ENCODE results near the gene UMPS. TPM values are rescaled to one million over a fixed set of nuclear protein-coding genes. Genes with fewer than 3 reads are reported as not detected.

Gene UMPS
- total RNA-seq, 1 experiment from 2014 or later: 45.4 TPM

- no peak for TF ChIP-seq ZNF138 (CRISPR knock-in tag; conservative IDR thresholded peaks at IDR 0.05)
- no peak for TF ChIP-seq ELF4 (CRISPR knock-in tag; IDR thresholded peaks at IDR 0.05; ENCODE audit: low read depth)
- H3K4me1 Mint-ChIP-seq: peaks cover 9% of the 10 kb centered on the region
- ChIA-PET POLR2A (no interaction called here), CTCF (no interaction called here)
- no peaks in the 10 kb centered on the region for H3K27me3 Mint-ChIP-seq (ENCODE audit: low read depth)
- H3K27ac Mint-ChIP-seq: no peak overlapping the region
- H3K9me3 Mint-ChIP-seq: no peaks in the 10 kb centered on the region
- DNase-seq (ENCODE audit: low spot score) (no peak), ATAC-seq (no peak)
- H3K36me3 Mint-ChIP-seq: peaks cover 64% of the 10 kb centered on the region
- H3K4me3 Mint-ChIP-seq: no peak overlapping the region
Measured at GRCh38 chr3:124796477-124796876, 66.2 kb downstream of the UMPS start.

GRCh38 chr3:124797426-124797945 is 67.2 kb downstream of the UMPS start:
- DNase-seq (ENCODE audit: low spot score) (no peak), ATAC-seq (no peak)
- Mint-ChIP-seq H3K36me3 (peaks cover 60% of the 10 kb centered on the region), H3K4me3 (no peak overlapping the region), H3K27ac (peak overlapping the region; percentile 74), H3K27me3 (ENCODE audit: low read depth) (no peaks in the 10 kb centered on the region), H3K4me1 (peaks cover 17% of the 10 kb centered on the region), H3K9me3 (no peaks in the 10 kb centered on the region)
- TF ChIP-seq TP53 (CRISPR knock-in tag; IDR thresholded peaks at IDR 0.05) (no peak), NFE2L1 (CRISPR knock-in tag; IDR thresholded peaks at IDR 0.05) (no peak), GABPB1 (CRISPR knock-in tag; IDR thresholded peaks at IDR 0.05) (no peak), SP1 (CRISPR knock-in tag; conservative IDR thresholded peaks at IDR 0.05) (no peak), ZNF425 (CRISPR knock-in tag; conservative IDR thresholded peaks at IDR 0.05) (no peak), AFF4 (CRISPR knock-in tag; IDR thresholded peaks at IDR 0.05; ENCODE audit: borderline replicate concordance) (no peak), IRF1 (CRISPR knock-in tag; IDR thresholded peaks at IDR 0.05) (no peak), MLX (CRISPR knock-in tag; IDR thresholded peaks at IDR 0.05) (no peak), USF2 (CRISPR knock-in tag; IDR thresholded peaks at IDR 0.05) (no peak), HMGA2 (CRISPR knock-in tag; IDR thresholded peaks at IDR 0.05) (no peak), ESRRA (CRISPR knock-in tag; IDR thresholded peaks at IDR 0.05; ENCODE audit: borderline replicate concordance) (no peak), ARID4B (CRISPR knock-in tag; IDR thresholded peaks at IDR 0.05; ENCODE audit: borderline replicate concordance) (no peak), NR2C2 (CRISPR knock-in tag; IDR thresholded peaks at IDR 0.05) (no peak), SMAD3 (CRISPR knock-in tag; IDR thresholded peaks at IDR 0.05; ENCODE audit: borderline replicate concordance) (no peak), GRHL2 (CRISPR knock-in tag; IDR thresholded peaks at IDR 0.05; ENCODE audit: insufficient replicate concordance, severe bottlenecking) (no peak), ZNF232 (CRISPR knock-in tag; IDR thresholded peaks at IDR 0.05) (no peak), ZNF138 (CRISPR knock-in tag; conservative IDR thresholded peaks at IDR 0.05) (no peak)
- CTCF ChIA-PET: interaction anchor here (1.1 to 1.9 kb wide), 3 partner anchors 10 to 30 kb away, joined by 3 to 4 read pairs (median 4); no protein-coding TSS in a partner anchor
- POLR2A ChIA-PET: interaction anchor here (0.6 kb wide), 1 partner anchor 10 kb away, joined by 3 read pairs; no protein-coding TSS in a partner anchor

All from WTC11 (cell line).